ENCODE data around the gene MET. TPM values are rescaled to one million over a fixed set of nuclear protein-coding genes. Genes with fewer than 3 reads are reported as not detected.

Gene MET
- total RNA-seq, 1 experiment from 2014 or later = 242 TPM

DNA sequence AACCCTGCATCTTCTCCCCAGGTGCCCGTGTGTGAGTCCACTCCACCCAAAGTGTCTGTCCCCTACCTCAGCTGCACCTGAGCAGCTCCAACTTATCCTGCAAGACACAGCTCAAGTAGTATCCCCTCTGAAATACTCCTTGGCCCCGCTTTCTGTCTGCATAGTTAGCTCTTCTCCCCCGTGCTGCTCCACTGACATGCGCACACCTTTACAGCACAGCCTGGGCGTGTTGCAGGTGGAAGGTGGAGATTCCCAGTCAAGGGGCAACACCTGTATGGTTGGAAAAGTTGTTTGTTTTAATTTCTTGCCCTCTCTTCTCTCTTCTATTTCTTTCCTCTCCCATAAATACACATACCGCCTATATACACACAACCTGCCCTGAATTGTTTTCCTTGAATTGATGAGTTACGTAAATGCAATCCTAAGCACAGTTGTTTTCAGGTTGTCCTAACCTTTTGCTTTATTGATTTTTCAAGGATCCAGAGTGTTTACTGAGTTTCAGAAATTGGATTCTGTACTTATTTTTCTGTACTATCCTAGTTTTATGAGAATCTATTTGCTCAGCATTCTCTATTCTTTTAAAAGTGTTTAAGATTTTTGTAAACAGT is 14.9 kb downstream of the MET start:
- Mint-ChIP-seq H3K9me3 (ENCODE audit: low read depth, unreplicated experiment) (peaks cover 7% of the 10 kb centered on the region), H3K4me1 (ENCODE audit: low read depth, unreplicated experiment) (peaks cover 81% of the 10 kb centered on the region), H3K36me3 (ENCODE audit: insufficient read depth, unreplicated experiment) (peaks cover 56% of the 10 kb centered on the region), H3K27ac (ENCODE audit: unreplicated experiment) (peak overlapping the region; percentile 68), H3K4me3 (ENCODE audit: low read depth, unreplicated experiment) (peak overlapping the region; percentile 51), H3K27me3 (ENCODE audit: unreplicated experiment) (no peaks in the 10 kb centered on the region)
- CTCF ChIA-PET = interaction anchor here (0.9 to 1.5 kb wide), 3 partner anchors 8 to 90 kb away, joined by 3 to 7 read pairs (median 4); no protein-coding TSS in a partner anchor
- TF ChIP-seq, protein P1, sequence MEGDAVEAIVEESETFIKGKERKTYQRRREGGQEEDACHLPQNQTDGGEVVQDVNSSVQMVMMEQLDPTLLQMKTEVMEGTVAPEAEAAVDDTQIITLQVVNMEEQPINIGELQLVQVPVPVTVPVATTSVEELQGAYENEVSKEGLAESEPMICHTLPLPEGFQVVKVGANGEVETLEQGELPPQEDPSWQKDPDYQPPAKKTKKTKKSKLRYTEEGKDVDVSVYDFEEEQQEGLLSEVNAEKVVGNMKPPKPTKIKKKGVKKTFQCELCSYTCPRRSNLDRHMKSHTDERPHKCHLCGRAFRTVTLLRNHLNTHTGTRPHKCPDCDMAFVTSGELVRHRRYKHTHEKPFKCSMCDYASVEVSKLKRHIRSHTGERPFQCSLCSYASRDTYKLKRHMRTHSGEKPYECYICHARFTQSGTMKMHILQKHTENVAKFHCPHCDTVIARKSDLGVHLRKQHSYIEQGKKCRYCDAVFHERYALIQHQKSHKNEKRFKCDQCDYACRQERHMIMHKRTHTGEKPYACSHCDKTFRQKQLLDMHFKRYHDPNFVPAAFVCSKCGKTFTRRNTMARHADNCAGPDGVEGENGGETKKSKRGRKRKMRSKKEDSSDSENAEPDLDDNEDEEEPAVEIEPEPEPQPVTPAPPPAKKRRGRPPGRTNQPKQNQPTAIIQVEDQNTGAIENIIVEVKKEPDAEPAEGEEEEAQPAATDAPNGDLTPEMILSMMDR (IDR thresholded peaks at IDR 0.05; ENCODE audit: unreplicated experiment) = no peak
- DNase-seq = peak; percentile 19
- intact Hi-C loops (cut with micrococcal nuclease; ENCODE audit: unreplicated experiment) = no loop called here
- BruUV-seq (replicated peaks) = no TSS peak

GRCh38 chr7:116687801-116688201 is 15.8 kb downstream of the MET start:
- peak overlapping the region; percentile 68 for H3K27ac Mint-ChIP-seq (ENCODE audit: unreplicated experiment)
- H3K9me3 Mint-ChIP-seq (ENCODE audit: low read depth, unreplicated experiment) = peaks cover 7% of the 10 kb centered on the region
- H3K27me3 Mint-ChIP-seq (ENCODE audit: unreplicated experiment) = no peaks in the 10 kb centered on the region
- CTCF ChIA-PET = interaction anchor here (0.6 to 0.9 kb wide), 4 partner anchors 8 to 89 kb away, joined by 3 to 6 read pairs (median 4); no protein-coding TSS in a partner anchor
- DNase-seq = peak; percentile 45
- intact Hi-C loops (cut with micrococcal nuclease; ENCODE audit: unreplicated experiment) = loop anchor here (2.0 kb wide), 1 partner anchor 13 kb away; no protein-coding TSS in a partner anchor
- BruUV-seq (replicated peaks) = no TSS peak
- H3K36me3 Mint-ChIP-seq (ENCODE audit: insufficient read depth, unreplicated experiment) = peaks cover 59% of the 10 kb centered on the region
- H3K4me3 Mint-ChIP-seq (ENCODE audit: low read depth, unreplicated experiment) = peak overlapping the region; percentile 51
- TF ChIP-seq, protein P1 (IDR thresholded peaks at IDR 0.05; ENCODE audit: unreplicated experiment) = no peak
- peaks cover 85% of the 10 kb centered on the region for H3K4me1 Mint-ChIP-seq (ENCODE audit: low read depth, unreplicated experiment)

DNA sequence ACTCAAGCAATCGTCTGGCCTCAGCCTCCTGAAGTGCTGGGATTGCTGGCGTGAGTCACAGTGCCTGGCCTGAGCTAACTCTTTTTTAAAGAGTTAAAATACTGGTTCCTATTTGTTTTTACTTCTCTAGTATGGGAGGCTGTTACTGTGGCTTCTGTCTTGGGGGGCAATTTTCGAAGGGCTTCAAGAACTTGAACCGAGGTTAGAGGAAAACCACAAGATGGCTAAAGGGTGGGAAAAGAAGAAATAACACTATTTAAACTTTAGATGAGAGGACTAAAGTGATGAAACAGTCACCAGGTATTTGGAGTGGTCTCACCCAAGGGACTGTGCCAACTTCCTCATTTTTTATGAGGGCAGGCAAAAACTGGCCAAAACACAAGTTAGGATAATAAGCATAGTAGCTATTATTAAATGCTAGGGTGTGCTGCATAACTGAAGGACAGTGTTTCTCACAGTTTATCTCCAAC is 17.8 kb downstream of the MET start:
- DNase-seq = peak; percentile 45
- no TSS peak for BruUV-seq (replicated peaks)
- no peaks in the 10 kb centered on the region for H3K27me3 Mint-ChIP-seq (ENCODE audit: unreplicated experiment)
- H3K36me3 Mint-ChIP-seq (ENCODE audit: insufficient read depth, unreplicated experiment) = peaks cover 49% of the 10 kb centered on the region
- intact Hi-C loops (cut with micrococcal nuclease; ENCODE audit: unreplicated experiment) = loop anchor here (2.0 to 5.0 kb wide), 3 partner anchors 15 to 112 kb away; no protein-coding TSS in a partner anchor
- H3K4me1 Mint-ChIP-seq (ENCODE audit: low read depth, unreplicated experiment) = peaks cover 77% of the 10 kb centered on the region
- CTCF ChIA-PET = interaction anchor here (0.9 to 1.3 kb wide), 3 partner anchors 14 to 83 kb away, joined by 3 to 8 read pairs (median 4); partner anchors contain the start of gene MET
- TF ChIP-seq, protein P1 (IDR thresholded peaks at IDR 0.05; ENCODE audit: unreplicated experiment) = no peak
- peak overlapping the region; percentile 91 for H3K27ac Mint-ChIP-seq (ENCODE audit: unreplicated experiment)
- peak overlapping the region; percentile 47 for H3K4me3 Mint-ChIP-seq (ENCODE audit: low read depth, unreplicated experiment)
- no peaks in the 10 kb centered on the region for H3K9me3 Mint-ChIP-seq (ENCODE audit: low read depth, unreplicated experiment)

GRCh38 chr7:116691664-116692063 is 19.7 kb downstream of the MET start:
- peak overlapping the region; percentile 98 for H3K27ac Mint-ChIP-seq (ENCODE audit: unreplicated experiment)
- no peaks in the 10 kb centered on the region for H3K27me3 Mint-ChIP-seq (ENCODE audit: unreplicated experiment)
- H3K36me3 Mint-ChIP-seq (ENCODE audit: insufficient read depth, unreplicated experiment) = peaks cover 54% of the 10 kb centered on the region
- intact Hi-C loops (cut with micrococcal nuclease; ENCODE audit: unreplicated experiment) = loop anchor here (2.0 to 5.0 kb wide), 3 partner anchors 15 to 111 kb away; no protein-coding TSS in a partner anchor
- DNase-seq = no peak
- H3K4me3 Mint-ChIP-seq (ENCODE audit: low read depth, unreplicated experiment) = peak overlapping the region; percentile 60
- TF ChIP-seq, protein P1 (IDR thresholded peaks at IDR 0.05; ENCODE audit: unreplicated experiment) = no peak
- no peaks in the 10 kb centered on the region for H3K9me3 Mint-ChIP-seq (ENCODE audit: low read depth, unreplicated experiment)
- BruUV-seq (replicated peaks) = no TSS peak
- CTCF ChIA-PET = interaction anchor here (0.8 to 1.4 kb wide), 3 partner anchors 16 to 21 kb away, joined by 3 to 4 read pairs (median 4); no protein-coding TSS in a partner anchor
- H3K4me1 Mint-ChIP-seq (ENCODE audit: low read depth, unreplicated experiment) = peaks cover 68% of the 10 kb centered on the region

All from Calu3 (cell line).